ENCODE measurements around the gene GTF3C5.
"Not testable (repeated sequence)": the region's sequence is repeated elsewhere in the genome, so short reads cannot be mapped to it uniquely, and the experiment has no call there.

Gene GTF3C5

DNA sequence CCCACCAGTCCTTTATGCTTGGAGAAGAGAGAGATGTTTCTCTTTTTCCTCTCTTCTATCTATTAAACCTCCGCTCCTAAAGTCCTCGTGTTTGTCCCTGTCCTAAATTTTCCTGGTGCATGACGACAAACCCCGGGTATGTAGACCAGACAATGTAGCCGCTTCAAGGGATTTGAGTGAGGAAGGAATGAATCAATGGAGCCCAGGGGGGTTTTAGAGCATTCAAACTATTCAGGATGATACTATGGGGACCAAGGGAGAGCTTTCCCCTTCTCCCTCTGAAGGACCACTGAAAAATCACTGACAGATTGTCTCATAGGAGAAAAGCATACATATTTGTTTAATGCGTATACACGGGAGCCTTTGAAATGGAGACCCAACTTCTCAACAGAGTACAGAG, 49.4 kb downstream of the GTF3C5 start:
- TF ChIP-seq, protein P1, sequence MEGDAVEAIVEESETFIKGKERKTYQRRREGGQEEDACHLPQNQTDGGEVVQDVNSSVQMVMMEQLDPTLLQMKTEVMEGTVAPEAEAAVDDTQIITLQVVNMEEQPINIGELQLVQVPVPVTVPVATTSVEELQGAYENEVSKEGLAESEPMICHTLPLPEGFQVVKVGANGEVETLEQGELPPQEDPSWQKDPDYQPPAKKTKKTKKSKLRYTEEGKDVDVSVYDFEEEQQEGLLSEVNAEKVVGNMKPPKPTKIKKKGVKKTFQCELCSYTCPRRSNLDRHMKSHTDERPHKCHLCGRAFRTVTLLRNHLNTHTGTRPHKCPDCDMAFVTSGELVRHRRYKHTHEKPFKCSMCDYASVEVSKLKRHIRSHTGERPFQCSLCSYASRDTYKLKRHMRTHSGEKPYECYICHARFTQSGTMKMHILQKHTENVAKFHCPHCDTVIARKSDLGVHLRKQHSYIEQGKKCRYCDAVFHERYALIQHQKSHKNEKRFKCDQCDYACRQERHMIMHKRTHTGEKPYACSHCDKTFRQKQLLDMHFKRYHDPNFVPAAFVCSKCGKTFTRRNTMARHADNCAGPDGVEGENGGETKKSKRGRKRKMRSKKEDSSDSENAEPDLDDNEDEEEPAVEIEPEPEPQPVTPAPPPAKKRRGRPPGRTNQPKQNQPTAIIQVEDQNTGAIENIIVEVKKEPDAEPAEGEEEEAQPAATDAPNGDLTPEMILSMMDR (conservative IDR thresholded peaks at IDR 0.05; ENCODE audit: low read depth, low read length), result no peak
- DNase-seq (ENCODE audit: low read depth), result no peak
- no peak overlapping the region for H3K4me3 ChIP-seq (ENCODE audit: low read depth, low read length)

DNA sequence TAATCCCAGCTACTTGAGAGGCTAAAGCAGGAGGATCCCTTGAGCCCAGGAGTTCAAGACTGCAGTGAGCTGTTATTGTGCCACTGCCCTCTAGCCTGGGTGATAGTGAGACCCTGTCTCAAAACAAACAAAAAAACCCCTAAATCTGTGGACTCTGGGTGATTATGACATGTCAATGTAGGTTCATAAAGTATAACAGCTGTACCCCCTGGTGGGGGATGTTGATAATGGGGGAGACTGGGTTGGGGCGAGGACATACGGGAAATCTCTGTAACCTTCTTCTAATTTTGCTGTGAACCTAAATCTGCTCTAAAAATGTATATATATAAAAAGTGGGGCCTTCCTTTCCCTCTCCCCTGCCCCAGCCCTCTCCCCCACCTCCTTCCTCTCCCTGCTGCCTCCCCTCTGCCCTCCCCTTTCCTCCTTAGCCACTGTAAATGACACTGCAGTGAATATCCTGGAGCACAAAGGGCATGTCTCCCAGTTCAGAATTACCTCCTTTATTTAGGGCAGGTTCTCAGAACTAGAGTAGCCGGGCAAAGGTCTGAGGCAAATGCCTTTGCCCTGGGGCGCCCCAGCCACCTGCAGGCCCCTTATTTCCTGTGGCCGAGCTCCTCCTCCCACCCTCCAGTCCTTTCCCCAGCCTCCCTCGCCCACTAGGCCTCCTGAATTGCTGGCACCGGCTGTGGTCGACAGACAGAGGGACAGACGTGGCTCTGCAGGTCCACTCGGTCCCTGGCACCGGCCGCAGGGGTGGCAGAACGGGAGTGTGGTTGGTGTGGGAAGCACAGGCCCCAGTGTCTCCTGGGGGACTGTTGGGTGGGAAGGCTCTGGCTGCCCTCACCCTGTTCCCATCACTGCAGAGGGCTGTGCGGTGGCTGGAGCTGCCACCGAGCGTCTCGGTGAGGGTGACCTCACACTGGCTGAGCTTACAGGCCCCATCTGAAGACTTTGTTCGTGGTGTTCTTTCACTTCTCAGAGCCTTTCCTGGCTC, 50.3 kb downstream of the GTF3C5 start:
- not testable (repeated sequence) for H3K4me3 ChIP-seq (ENCODE audit: low read depth, low read length); DNase-seq (ENCODE audit: low read depth)

DNA sequence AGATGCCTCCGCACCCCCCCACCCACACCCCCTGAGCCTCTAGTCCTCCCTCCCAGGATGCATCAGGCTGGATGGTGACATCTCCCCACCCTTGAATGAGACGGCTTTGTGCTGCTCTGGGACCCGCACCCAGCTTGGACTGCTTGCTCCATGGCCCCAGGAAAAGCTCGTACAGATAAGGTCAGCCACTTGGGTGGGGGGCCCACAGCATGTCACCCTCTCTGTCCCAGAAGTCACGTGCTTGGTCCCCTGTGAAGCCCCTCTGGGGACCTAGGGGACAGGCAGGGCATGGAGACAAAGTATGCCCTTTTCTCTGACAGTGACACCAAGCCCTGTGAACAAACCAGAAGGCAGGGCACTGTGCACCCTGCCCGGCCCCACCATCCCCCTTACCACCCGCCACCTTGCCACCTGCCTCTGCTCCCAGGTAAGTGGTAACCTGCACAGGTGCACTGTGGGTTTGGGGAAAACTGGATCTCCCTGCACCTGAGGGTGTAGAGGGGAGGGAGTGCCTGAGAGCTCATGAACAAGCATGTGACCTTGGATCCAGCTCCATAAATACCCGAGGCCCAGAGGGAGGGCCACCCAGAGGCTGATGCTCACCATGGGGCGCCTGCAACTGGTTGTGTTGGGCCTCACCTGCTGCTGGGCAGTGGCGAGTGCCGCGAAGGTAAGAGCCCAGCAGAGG, 51.3 kb downstream of the GTF3C5 start:
- not testable (repeated sequence) for H3K4me3 ChIP-seq (ENCODE audit: low read depth, low read length); DNase-seq (ENCODE audit: low read depth)

DNA sequence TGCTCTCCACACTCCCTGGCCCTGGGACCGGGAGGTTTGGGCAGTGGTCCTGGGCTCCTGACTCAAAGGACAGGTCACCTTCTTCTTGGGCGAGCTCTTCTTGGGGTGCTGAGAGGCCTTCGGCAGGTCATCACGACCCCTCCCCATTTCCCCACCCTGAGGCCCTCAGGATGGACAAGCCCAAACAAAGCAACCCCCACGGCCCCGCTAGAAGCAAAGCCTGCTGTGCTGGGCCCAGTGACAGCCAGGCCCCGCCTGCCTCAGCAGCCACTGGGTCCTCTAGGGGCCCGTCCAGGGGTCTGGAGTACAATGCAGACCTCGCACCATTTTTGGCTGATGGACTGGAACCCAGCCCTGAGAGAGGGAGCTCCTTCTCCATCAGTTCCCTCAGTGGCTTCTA, 52.9 kb downstream of the GTF3C5 start:
- DNase-seq (ENCODE audit: low read depth); H3K4me3 ChIP-seq (ENCODE audit: low read depth, low read length): not testable (repeated sequence)

DNA sequence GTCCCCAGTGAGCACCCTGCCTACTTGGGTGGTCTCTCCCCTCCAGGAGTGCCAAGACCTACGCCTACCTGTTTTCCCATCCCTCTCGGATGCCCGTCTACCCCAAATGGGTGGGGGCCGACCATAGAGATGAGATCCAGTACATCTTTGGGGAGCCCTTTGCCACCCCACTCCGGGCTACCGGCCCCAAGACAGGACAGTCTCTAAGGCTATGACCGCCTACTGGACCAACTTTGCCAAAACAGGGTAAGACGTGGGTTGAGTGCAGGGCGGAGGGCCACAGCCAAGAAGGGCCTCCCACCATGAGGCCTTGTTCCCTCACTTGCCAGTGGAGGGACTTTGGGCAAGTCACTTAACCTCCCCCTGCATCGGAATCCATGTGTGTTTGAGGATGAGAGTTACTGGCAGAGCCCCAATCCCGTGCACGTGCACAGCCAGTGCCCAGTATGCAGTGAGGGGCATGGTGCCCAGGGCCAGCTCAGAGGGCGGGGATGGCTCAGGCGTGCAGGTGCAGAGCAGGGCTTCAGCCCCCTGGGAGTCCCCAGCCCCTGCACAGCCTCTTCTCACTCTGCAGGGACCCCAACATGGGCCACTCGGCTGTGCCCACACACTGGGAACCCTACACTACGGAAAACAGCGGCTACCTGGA, 55.5 kb downstream of the GTF3C5 start:
- not testable (repeated sequence) for DNase-seq (ENCODE audit: low read depth); H3K4me3 ChIP-seq (ENCODE audit: low read depth, low read length)

DNA sequence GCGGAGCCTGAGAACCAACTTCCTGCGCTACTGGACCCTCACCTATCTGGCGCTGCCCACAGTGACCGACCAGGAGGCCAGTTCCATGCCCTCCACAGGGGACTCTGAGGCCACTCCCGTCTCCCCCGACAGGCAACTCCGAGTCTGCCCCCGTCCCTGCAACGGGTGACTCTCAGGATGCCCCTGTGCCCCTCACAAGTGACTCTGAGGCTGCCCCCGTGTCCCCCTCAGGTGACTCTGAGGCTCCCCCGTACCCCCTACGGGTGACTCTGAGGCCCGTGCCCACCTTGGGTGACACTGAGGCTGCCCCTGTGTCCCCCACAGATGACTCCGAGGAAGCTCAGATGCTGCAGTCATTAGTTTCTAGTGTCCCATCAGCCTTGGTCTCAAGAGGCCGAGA, 56.1 kb downstream of the GTF3C5 start:
- TF ChIP-seq, protein P1 (conservative IDR thresholded peaks at IDR 0.05; ENCODE audit: low read depth, low read length), result no peak
- no peak for DNase-seq (ENCODE audit: low read depth)
- H3K4me3 ChIP-seq (ENCODE audit: low read depth, low read length), result no peak overlapping the region

DNA sequence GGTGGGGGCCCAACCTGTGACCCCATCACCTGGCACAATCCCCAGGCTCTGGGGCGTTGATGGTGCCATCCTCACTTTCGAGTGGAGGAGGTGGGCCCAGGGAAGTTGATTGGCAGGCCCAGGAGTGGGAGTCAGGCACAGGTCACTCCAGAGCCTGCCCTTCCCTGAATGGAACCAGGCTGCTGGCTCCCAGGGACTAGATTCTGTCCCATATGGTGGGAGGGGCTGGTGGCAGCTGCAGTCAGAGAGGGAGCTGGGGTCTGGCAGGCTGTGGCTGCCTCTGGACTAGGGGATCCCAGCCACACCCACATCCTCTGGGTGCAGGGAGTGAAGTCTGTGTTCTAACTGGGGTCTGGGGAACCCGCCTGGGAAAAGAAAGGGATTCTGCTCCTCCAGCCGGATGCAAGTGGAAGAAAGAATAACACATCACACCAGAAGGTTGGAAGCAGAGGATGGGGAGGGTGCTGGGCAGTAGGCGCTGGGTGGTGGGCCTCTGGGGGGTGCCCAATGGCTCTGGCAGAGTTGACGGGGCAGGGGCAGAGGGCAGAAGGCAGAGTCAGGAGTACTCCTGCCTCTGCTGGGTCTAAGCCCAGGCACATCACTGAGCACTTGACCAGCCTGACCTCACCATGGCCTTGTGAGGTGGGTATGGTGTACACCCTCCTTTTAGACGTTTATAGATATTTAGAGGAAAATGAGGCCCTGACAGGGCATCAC, 56.8 kb downstream of the GTF3C5 start:
- H3K4me3 ChIP-seq (ENCODE audit: low read depth, low read length), result no peak overlapping the region
- TF ChIP-seq, protein P1 (conservative IDR thresholded peaks at IDR 0.05; ENCODE audit: low read depth, low read length), result no peak
- DNase-seq (ENCODE audit: low read depth), result no peak

DNA sequence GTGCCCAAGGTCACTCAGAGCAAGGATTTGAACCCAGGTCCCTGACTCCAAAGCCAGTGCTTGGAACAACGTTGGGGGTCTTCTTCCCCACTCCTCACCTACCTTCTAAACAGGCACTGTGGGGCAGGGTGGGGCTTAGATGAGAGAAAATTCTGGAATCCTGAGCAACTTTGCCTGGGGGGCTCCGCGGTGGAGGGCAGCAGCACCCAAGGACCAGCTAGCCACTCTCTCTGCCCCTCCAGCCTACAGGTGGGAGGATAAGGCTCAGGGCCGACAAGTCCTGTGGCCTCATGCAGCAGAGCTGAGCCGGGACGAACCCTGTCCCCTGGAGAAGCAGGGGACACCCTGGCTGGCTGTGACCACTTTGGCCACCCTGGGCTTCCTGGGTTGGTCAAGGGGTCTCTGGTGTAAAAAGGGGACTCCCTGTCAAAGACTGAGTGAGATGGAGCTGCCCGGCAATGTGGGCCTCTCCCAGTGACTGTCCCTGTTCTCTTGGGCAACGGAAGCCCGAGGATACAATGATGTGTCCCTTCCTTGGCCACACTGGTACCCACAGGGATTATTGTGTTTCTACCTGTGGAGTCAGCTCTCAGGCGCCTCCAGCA, 57.5 kb downstream of the GTF3C5 start:
- no peak for DNase-seq (ENCODE audit: low read depth)
- TF ChIP-seq, protein P1 (conservative IDR thresholded peaks at IDR 0.05; ENCODE audit: low read depth, low read length), result no peak

More for the DNA sequence above, 57.5 kb downstream of the GTF3C5 start:
- H3K4me3 ChIP-seq (ENCODE audit: low read depth, low read length), result no peak overlapping the region

All from choroid plexus epithelial cell (primary cell).